HL-60 (cell line): Measurements from ENCODE around the gene FAM174C.

Experiments used
- DNase-seq, 2 experiments: peaks; one replicate each; pipeline ENCODE4 v3.0.0-alpha.2; 2010 to 2020; ENCODE audit warnings: low read depth in 1 of 2, low spot score in 1 of 2
- H3K27ac ChIP-seq: fragments of 250-450 bp; sonication (Bioruptor Pico); replicated peaks from 2 replicates; pipeline ENCODE4 v1.5.1; 2020; ENCODE audit warnings: mild to moderate bottlenecking, moderate library complexity
- H3K27me3 ChIP-seq: fragments of 250-450 bp; sonication (Bioruptor Pico); 2 replicates; pipeline ENCODE4 v1.5.1; 2021; ENCODE audit warnings: mild to moderate bottlenecking, moderate library complexity; ENCODE audit not compliant: insufficient read depth, poor library complexity, severe bottlenecking
- H3K4me3 ChIP-seq: replicated peaks from 2 replicates; pipeline ENCODE4 v1.5.1; 2011; ENCODE audit warnings: mild to moderate bottlenecking, control low read depth, low read length; ENCODE audit not compliant: insufficient read depth
- CTCF ChIP-seq: IDR thresholded peaks from one replicate; pipeline ENCODE4 v1.5.1; 2011; ENCODE audit warnings: low read length, control low read depth, inconsistent platforms; ENCODE audit not compliant: insufficient read depth
- GABPA ChIP-seq: IDR thresholded peaks from 2 replicates; pipeline ENCODE4 v1.6.1; 2012; ENCODE audit warnings: low read depth
- POLR2AphosphoS5 ChIP-seq: IDR thresholded peaks from 2 replicates; pipeline ENCODE4 v1.6.1; 2012; ENCODE audit warnings: low read depth
- REST ChIP-seq: IDR thresholded peaks from 2 replicates; pipeline ENCODE4 v1.6.1; 2012; ENCODE audit warnings: low read depth; ENCODE audit not compliant: insufficient replicate concordance
- SPI1 ChIP-seq: IDR thresholded peaks from 2 replicates; pipeline ENCODE4 v1.6.1; 2012; ENCODE audit warnings: low read depth, mild to moderate bottlenecking, borderline replicate concordance

The FAM174C gene

GRCh38 chr19:1269478-1270212, 5.7 kb upstream of the FAM174C start:
- DNase-seq, result peak in 1 of 2 experiments; percentile 81
- H3K27ac ChIP-seq, result peak overlapping the region; percentile 100
- H3K27me3 ChIP-seq, result no peaks in the 10 kb centered on the region
- TF ChIP-seq POLR2AphosphoS5 (peak; percentile 88), GABPA (0 out of 2 replicates have a peak, but pooled peaks have one; percentile 24), SPI1 (peak; percentile 54; the same call in 1 of the 2 replicates), CTCF (no peak)
- H3K4me3 ChIP-seq, result peak overlapping the region; percentile 49

GRCh38 chr19:1270213-1270853, 5.0 kb upstream of the FAM174C start:
- Histone ChIP-seq H3K4me3 (peak overlapping the region; percentile 49), H3K27ac (peak overlapping the region; percentile 100), H3K27me3 (no peaks in the 10 kb centered on the region)
- DNase-seq, result peak; percentile 37 to 74
- TF ChIP-seq REST (peak; percentile 12), POLR2AphosphoS5 (peak; percentile 74; the same call in 1 of the 2 replicates), CTCF (no peak)

- peak; percentile 34 to 49 for DNase-seq
- Histone ChIP-seq H3K27ac (peak overlapping the region; percentile 100), H3K27me3 (no peaks in the 10 kb centered on the region), H3K4me3 (peak overlapping the region; percentile 49)
- no peak for TF ChIP-seq SPI1
- TF ChIP-seq GABPA, result no peak
- no peak for TF ChIP-seq REST
- TF ChIP-seq CTCF, result no peak
- no peak; the same call in none of the 2 replicates for TF ChIP-seq POLR2AphosphoS5
Measured at GRCh38 chr19:1270854-1271527, 4.3 kb upstream of the FAM174C start.
